ENCODE data around the gene PLD6. TPM values are rescaled to one million over a fixed set of nuclear protein-coding genes. Genes with fewer than 3 reads are reported as not detected.

PLD6 gene
- total and polyA plus RNA-seq, 10 of the 15 experiments (the other 5 are each of a cell fraction or from before 2014, with no cell fraction given): 4.7 to 21.4 (median 12.0) TPM

DNA sequence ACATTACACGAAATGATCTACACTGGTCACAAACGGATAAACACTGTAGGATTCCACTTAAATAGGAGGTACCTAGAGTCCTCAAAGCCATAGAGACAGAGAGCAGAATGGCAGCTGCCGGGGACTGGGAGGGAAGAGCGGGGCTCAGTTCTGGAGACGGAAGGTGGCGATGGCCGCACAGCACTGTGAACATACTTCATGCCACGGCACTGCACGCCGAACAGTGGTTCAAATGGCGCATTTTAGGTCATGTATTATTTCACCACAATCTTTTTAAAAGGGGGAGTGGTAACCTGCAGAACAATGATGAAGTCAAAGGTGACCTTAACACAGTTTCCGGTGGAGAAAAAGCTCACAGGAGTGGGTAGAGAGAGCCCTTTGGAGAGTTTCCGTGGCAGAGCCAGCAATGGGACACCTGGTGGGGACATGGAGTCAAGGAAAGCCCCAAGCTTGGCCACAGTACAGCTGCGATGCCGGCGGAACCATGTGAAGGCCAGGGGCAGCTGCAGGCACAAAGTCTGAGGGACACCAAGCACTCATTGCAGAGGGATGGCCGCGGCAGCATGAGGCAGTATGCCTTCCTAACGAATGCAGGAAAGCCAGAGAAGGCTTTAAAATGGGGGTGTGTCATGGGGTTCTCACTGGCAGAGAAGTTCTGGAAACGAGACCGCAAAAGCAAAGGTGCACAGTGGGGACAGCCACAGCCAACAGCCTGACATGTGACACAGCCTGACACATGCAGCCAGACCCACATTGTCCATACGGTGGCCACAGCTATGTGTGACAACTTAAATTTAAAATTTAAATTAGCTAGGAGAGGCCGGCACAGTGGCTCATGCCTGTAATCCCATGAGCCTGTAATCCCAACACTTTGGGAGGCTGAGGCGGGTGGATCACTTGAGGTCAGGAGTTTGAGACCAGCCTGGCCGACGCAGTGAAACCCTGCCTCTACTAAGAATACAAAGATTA, 23.6 kb upstream of the PLD6 start:
- H3K27ac ChIP-seq (ENCODE audit: control insufficient read depth, insufficient read depth): no peak overlapping the region
- SMC1A ChIA-PET (ENCODE audit: uncharacterized antibody, unreplicated experiment): no interaction called here
- in situ Hi-C loops (cut with MboI): no loop called here
- H3K9me3 ChIP-seq (replicated peaks; ENCODE audit: control insufficient read depth, insufficient read depth, low read length): no peaks in the 10 kb centered on the region
- RAD21 ChIA-PET (ENCODE audit: unreplicated experiment): interaction anchor here (0.7 kb wide), 1 partner anchor 48 kb away, joined by 3 read pairs; no protein-coding TSS in a partner anchor
- intact Hi-C loops (cut with micrococcal nuclease; ENCODE audit: unreplicated experiment): loop anchor here (10.0 kb wide), 1 partner anchor 225 kb away; no protein-coding TSS in a partner anchor
- no peak overlapping the region for H3K9ac ChIP-seq (ENCODE audit: control insufficient read depth, insufficient read depth, low read length)
- 90% methylated on average over 26 of the region's 26 CpGs for WGBS (ENCODE audit: insufficient coverage, insufficient replicate concordance, low lambda C conversion rate, missing lambda C conversion rate)
- TF ChIP-seq, protein P1, sequence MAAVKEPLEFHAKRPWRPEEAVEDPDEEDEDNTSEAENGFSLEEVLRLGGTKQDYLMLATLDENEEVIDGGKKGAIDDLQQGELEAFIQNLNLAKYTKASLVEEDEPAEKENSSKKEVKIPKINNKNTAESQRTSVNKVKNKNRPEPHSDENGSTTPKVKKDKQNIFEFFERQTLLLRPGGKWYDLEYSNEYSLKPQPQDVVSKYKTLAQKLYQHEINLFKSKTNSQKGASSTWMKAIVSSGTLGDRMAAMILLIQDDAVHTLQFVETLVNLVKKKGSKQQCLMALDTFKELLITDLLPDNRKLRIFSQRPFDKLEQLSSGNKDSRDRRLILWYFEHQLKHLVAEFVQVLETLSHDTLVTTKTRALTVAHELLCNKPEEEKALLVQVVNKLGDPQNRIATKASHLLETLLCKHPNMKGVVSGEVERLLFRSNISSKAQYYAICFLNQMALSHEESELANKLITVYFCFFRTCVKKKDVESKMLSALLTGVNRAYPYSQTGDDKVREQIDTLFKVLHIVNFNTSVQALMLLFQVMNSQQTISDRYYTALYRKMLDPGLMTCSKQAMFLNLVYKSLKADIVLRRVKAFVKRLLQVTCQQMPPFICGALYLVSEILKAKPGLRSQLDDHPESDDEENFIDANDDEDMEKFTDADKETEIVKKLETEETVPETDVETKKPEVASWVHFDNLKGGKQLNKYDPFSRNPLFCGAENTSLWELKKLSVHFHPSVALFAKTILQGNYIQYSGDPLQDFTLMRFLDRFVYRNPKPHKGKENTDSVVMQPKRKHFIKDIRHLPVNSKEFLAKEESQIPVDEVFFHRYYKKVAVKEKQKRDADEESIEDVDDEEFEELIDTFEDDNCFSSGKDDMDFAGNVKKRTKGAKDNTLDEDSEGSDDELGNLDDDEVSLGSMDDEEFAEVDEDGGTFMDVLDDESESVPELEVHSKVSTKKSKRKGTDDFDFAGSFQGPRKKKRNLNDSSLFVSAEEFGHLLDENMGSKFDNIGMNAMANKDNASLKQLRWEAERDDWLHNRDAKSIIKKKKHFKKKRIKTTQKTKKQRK (IDR thresholded peaks at IDR 0.05; ENCODE audit: low read depth, low read length): no peak
- TF ChIP-seq BACH1 (IDR thresholded peaks at IDR 0.05; ENCODE audit: borderline replicate concordance) (no peak), MTA3 (IDR thresholded peaks at IDR 0.05; ENCODE audit: borderline replicate concordance, low read length) (no peak), POU2F2 (IDR thresholded peaks at IDR 0.05; ENCODE audit: borderline replicate concordance, low read depth, low read length) (no peak), CBX3 (IDR thresholded peaks at IDR 0.05; ENCODE audit: borderline replicate concordance, low read depth) (no peak), RBBP5 (conservative IDR thresholded peaks at IDR 0.05) (no peak), NR2F1 (conservative IDR thresholded peaks at IDR 0.05) (no peak), KDM1A (IDR thresholded peaks at IDR 0.05; ENCODE audit: borderline replicate concordance) (no peak)
- TF ChIP-seq, protein P2, sequence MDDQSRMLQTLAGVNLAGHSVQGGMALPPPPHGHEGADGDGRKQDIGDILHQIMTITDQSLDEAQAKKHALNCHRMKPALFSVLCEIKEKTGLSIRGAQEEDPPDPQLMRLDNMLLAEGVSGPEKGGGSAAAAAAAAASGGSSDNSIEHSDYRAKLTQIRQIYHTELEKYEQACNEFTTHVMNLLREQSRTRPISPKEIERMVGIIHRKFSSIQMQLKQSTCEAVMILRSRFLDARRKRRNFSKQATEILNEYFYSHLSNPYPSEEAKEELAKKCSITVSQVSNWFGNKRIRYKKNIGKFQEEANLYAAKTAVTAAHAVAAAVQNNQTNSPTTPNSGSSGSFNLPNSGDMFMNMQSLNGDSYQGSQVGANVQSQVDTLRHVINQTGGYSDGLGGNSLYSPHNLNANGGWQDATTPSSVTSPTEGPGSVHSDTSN (IDR thresholded peaks at IDR 0.05; ENCODE audit: insufficient replicate concordance, low read depth, low read length): no peak
- TF ChIP-seq, protein P3, sequence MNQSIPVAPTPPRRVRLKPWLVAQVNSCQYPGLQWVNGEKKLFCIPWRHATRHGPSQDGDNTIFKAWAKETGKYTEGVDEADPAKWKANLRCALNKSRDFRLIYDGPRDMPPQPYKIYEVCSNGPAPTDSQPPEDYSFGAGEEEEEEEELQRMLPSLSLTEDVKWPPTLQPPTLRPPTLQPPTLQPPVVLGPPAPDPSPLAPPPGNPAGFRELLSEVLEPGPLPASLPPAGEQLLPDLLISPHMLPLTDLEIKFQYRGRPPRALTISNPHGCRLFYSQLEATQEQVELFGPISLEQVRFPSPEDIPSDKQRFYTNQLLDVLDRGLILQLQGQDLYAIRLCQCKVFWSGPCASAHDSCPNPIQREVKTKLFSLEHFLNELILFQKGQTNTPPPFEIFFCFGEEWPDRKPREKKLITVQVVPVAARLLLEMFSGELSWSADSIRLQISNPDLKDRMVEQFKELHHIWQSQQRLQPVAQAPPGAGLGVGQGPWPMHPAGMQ (IDR thresholded peaks at IDR 0.05; ENCODE audit: borderline replicate concordance): no peak
- H3K27me3 ChIP-seq (replicated peaks in 1 of 2; ENCODE audit: control insufficient read depth in 2 of 2, insufficient read depth in 2 of 2, low read length in 1 of 2): no peaks in the 10 kb centered on the region
- CTCF ChIA-PET: no interaction called here
- DNase-seq (ENCODE audit: low read depth, low spot score) (no peak), ATAC-seq (no peak), FAIRE-seq (no peak)
- BruUV-seq (replicated peaks): no TSS peak
- H3K4me1 ChIP-seq (ENCODE audit: control insufficient read depth, insufficient read depth, low read length): no peaks in the 10 kb centered on the region
- no peaks in the 10 kb centered on the region for H3K79me2 ChIP-seq (ENCODE audit: control insufficient read depth, insufficient read depth, low read length)
- no peak overlapping the region for H2AFZ ChIP-seq (ENCODE audit: control insufficient read depth, low read depth, low read length)
- H3K4me3 ChIP-seq: no peak overlapping the region
- H4K20me1 ChIP-seq (ENCODE audit: control insufficient read depth, insufficient read depth): no peaks in the 10 kb centered on the region
- no peak overlapping the region for H3K4me2 ChIP-seq (ENCODE audit: control insufficient read depth, insufficient read depth)
- H3K36me3 ChIP-seq (ENCODE audit: control insufficient read depth in 2 of 2, insufficient read depth in 2 of 2, low read length in 1 of 2): peaks cover 22% of the 10 kb centered on the region in 2 experiments
- POLR2A ChIA-PET: interaction anchor here (1.1 kb wide), 1 partner anchor 9 kb away, joined by 3 read pairs; no protein-coding TSS in a partner anchor

Measured in GM12878 (cell line).